Naive thymus-derived CD4-positive, alpha-beta T cell (primary cell): ENCODE measurements around the gene FAM149A. TPM values are rescaled to one million over a fixed set of nuclear protein-coding genes. Genes with fewer than 3 reads are reported as not detected.

Experiments
- ATAC-seq: fragments of 150-1000 bp; cut with Tn5 transposase; 2 replicates; pipeline ENCODE4 v1.10.0; 2021; ENCODE audit warnings: mild to moderate bottlenecking, moderate library complexity
- CTCF ChIA-PET: fragments of 350-600 bp; sonication (Branson Sonifier 250); formaldehyde crosslinking; loops from one replicate; lab custom pipeline; 2021; ENCODE audit warnings: antibody characterized with exemption; lab: Charles Lee
- POLR2A ChIA-PET: fragments of 350-600 bp; sonication (Branson Sonifier 250); formaldehyde crosslinking; loops from one replicate; lab custom pipeline; 2021; ENCODE audit warnings: antibody characterized with exemption, inconsistent platforms; lab: Charles Lee
- DNase-seq, 9 donors: peaks; one replicate each; pipeline versions ENCODE4 v3.0.0 to v3.0.0-alpha.2; 2020 to 2022; ENCODE audit warnings: mixed read lengths in 1 of 9
- H3K27ac ChIP-seq: one replicate; pipeline ENCODE4 v1.7.0; 2013; ENCODE audit warnings: mild to moderate bottlenecking, low read depth, low read length, moderate library complexity
- H3K27me3 ChIP-seq, 2 donors: one replicate each; pipeline ENCODE4 v1.7.0; 2013; ENCODE audit warnings: low read length in 2 of 2, mild to moderate bottlenecking in 2 of 2, moderate library complexity in 2 of 2; ENCODE audit not compliant: control insufficient read depth in 2 of 2, insufficient read depth in 2 of 2
- H3K36me3 ChIP-seq, 3 experiments: 1 replicate in 2 of 3; 2 replicates in 1 of 3; pipeline ENCODE4 v1.7.0; 2013; ENCODE audit warnings: low read length in 3 of 3, mild to moderate bottlenecking in 3 of 3, moderate library complexity in 1 of 3; ENCODE audit not compliant: insufficient read depth in 3 of 3, control insufficient read depth in 2 of 3
- H3K4me1 ChIP-seq, 2 donors: one replicate each; pipeline ENCODE4 v1.7.0; 2013; ENCODE audit warnings: low read length in 2 of 2, mild to moderate bottlenecking in 2 of 2, moderate library complexity in 1 of 2; ENCODE audit not compliant: control insufficient read depth in 2 of 2, insufficient read depth in 2 of 2
- H3K4me3 ChIP-seq: 2 replicates; pipeline ENCODE4 v1.7.0; 2013; ENCODE audit warnings: mild to moderate bottlenecking, low read length
- H3K9me3 ChIP-seq, 3 experiments: 1 replicate in 2 of 3; 2 replicates in 1 of 3; pipeline ENCODE4 v1.7.0; 2013; ENCODE audit warnings: low read length in 3 of 3; ENCODE audit not compliant: control insufficient read depth in 2 of 3
- H3K27ac Mint-ChIP-seq, 9 donors: one replicate each; pipeline ENCODE4 v1.8.0; 2020 to 2022; ENCODE audit warnings: mixed read lengths in 9 of 9, mild to moderate bottlenecking in 8 of 9, moderate library complexity in 5 of 9, inconsistent platforms in 2 of 9
- H3K27me3 Mint-ChIP-seq, 5 donors: one replicate each; pipeline ENCODE4 v1.8.0; 2021 to 2022; ENCODE audit warnings: mixed read lengths in 5 of 5, mild to moderate bottlenecking in 1 of 5
- H3K36me3 Mint-ChIP-seq, 5 donors: one replicate each; pipeline ENCODE4 v1.8.0; 2020 to 2022; ENCODE audit warnings: mixed read lengths in 5 of 5, mild to moderate bottlenecking in 3 of 5, inconsistent platforms in 1 of 5
- H3K4me1 Mint-ChIP-seq, 7 donors: one replicate each; pipeline ENCODE4 v1.8.0; 2020 to 2022; ENCODE audit warnings: mixed read lengths in 7 of 7, mild to moderate bottlenecking in 3 of 7, inconsistent platforms in 1 of 7
- H3K4me3 Mint-ChIP-seq, 10 donors: one replicate each; pipeline ENCODE4 v1.8.0; 2020 to 2022; ENCODE audit warnings: mild to moderate bottlenecking in 10 of 10, mixed read lengths in 10 of 10, moderate library complexity in 6 of 10, inconsistent platforms in 2 of 10
- H3K9me3 Mint-ChIP-seq, 11 donors: one replicate each; pipeline ENCODE4 v1.8.0; 2020 to 2022; ENCODE audit warnings: mixed read lengths in 11 of 11, mild to moderate bottlenecking in 4 of 11, inconsistent platforms in 1 of 11, moderate library complexity in 1 of 11
- intact Hi-C, 2 donors: fragments of 100-400 bp; cut with micrococcal nuclease; formaldehyde crosslinking; loops; one replicate each; pipeline ENCODE4 v1.15.1; 2023
- polyA plus RNA-seq, 2 donors: library from polyadenylated mRNA; unstranded; fragments of 300-500 nt; fragmentation: Illumina TruSeq; gene quantifications; one replicate each; pipeline ENCODE4 v1.2.3, GENCODE V29; 2021
- total RNA-seq, 6 experiments: library from RNA in 5 of 6; stranded (reverse) in 5 of 6; gene quantifications; 1 replicate in 5 of 6; 2 replicates in 1 of 6; pipeline ENCODE4 v1.2.3 and lab custom pipeline; 2021 to 2026

Gene FAM149A
- total and polyA plus RNA-seq, 7 experiments from 2014 or later: 0.44 to 2.0 (median 1.4) TPM; not detected in 2

DNA sequence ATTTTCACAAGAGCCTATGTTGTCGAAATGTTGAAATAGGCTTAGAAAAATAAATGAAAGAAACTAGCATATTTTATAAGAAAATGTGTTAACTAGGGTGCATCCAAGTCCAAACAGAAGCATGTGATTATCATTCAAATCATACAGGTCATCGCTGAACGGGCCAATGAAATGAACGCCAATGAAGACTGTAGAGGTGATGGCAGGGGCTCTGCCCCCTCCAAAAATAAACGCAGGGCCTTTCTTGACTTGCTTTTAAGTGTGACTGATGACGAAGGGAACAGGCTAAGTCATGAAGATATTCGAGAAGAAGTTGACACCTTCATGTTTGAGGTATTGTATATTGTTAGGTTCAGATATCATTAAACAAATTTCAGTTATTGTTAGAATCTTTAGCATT, 96.5 kb downstream of the FAM149A start:
- DNase-seq: no peak
- ChIA-PET POLR2A (interaction anchor here (6.8 kb wide), 1 partner anchor 9 kb away, joined by 189 read pairs; the partner anchor contains the start of gene CYP4V2), CTCF (interaction anchor here (1.1 to 1.9 kb wide), 3 partner anchors 9 to 55 kb away, joined by 3 to 11 read pairs (median 4); partner anchors contain the start of gene CYP4V2)
- Mint-ChIP-seq H3K4me3 (no peak overlapping the region), H3K9me3 (no peaks in the 10 kb centered on the region), H3K4me1 (peaks cover 9 to 49% (median 22%) of the 10 kb centered on the region in 7 donors), H3K27me3 (no peaks in the 10 kb centered on the region), H3K27ac (peak overlapping the region in 3 of 9 donors; percentile 23 to 81 (median 62)), H3K36me3 (peaks cover 6 to 18% (median 17%) of the 10 kb centered on the region in 5 donors)
- intact Hi-C loops: loop anchor here in 1 of 2 donors (1.0 to 5.0 kb wide), 4 partner anchors 51 to 1664 kb away; partner anchors contain the start of genes ANKRD37, LRP2BP and UFSP2
- H3K36me3 ChIP-seq: peaks cover 0 to 6% (median 0%) of the 10 kb centered on the region in 3 experiments
- no peak overlapping the region for H3K4me3 ChIP-seq
- H3K9me3 ChIP-seq: no peaks in the 10 kb centered on the region
- no peaks in the 10 kb centered on the region for H3K4me1 ChIP-seq
- no peak for ATAC-seq
- no peaks in the 10 kb centered on the region for H3K27me3 ChIP-seq
- no peak overlapping the region for H3K27ac ChIP-seq

DNA sequence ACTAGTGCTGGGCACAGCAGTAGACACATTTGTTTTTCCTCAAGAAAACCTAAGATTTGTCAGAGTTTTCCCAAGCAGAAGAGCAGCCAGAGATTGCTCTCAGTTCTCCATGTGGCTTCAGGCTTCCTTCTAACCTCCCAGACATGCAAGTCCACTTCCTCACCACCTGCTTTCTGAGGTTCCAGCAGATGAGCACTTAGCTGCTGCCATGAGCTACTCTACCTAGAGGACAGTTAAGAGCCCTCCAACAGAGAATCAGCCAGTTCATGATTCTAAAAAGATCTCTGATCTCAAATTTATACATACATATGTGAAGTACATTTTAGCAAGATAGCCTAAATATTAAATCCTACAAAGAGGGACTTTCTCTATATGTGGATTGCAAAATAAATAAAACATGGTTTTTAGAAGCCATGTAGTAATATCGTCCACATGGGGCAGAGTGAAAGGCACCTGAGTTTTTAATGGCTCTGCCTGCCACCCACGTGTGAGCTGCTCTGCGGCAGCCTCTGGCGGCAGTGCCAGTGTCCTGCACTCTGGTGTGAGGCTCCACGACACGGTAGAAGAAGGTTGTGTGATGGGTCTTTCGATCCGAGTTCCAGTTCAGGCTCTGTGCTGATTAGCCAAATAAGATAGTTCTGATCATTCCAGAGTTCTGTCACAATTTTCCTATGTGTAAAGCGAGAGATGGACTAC, 97.2 kb downstream of the FAM149A start:
- CTCF ChIA-PET: interaction anchor here (1.1 to 1.9 kb wide), 5 partner anchors 10 to 134 kb away, joined by 3 to 11 read pairs (median 4); partner anchors contain the start of gene CYP4V2
- H3K9me3 Mint-ChIP-seq: no peaks in the 10 kb centered on the region

DNA sequence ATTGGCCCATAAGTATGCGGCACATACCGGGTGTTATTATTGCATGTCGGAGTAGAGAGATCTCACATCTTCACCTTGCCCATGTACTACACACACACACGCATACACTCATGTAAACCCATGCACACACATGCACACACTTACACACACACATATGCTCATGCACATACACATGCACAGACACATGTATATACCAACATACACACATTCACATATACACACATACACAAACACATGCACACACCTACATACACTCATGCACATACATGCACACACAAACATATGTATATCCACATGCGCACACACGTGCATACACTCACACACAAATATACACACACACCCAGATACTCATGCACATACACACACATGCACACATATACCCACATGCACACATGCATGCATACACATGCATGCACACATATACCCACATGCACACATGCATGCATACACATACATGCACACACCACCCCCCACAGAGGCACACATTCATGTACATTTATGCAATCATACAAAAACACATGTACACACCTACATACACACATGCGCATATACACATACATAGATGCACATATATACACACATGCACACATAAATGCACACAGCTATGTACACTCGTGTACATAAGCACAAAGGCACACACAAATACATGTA, 98.1 kb downstream of the FAM149A start:
- peak overlapping the region in 5 of 9 donors; percentile 18 to 97 (median 87) for H3K27ac Mint-ChIP-seq
- ATAC-seq (no peak), DNase-seq (no peak)
- Histone ChIP-seq H3K4me1 (no peaks in the 10 kb centered on the region), H3K4me3 (no peak overlapping the region), H3K27ac (peak overlapping the region; percentile 48), H3K9me3 (no peaks in the 10 kb centered on the region), H3K36me3 (peaks cover 0 to 6% (median 0%) of the 10 kb centered on the region in 3 experiments), H3K27me3 (no peaks in the 10 kb centered on the region)
- peaks cover 0 to 12% (median 10%) of the 10 kb centered on the region in 5 donors for H3K36me3 Mint-ChIP-seq
- intact Hi-C loops: loop anchor here in 1 of 2 donors (1.0 to 5.0 kb wide), 4 partner anchors 134 to 1665 kb away; partner anchors contain the start of genes ANKRD37, LRP2BP and UFSP2
- no peaks in the 10 kb centered on the region for H3K27me3 Mint-ChIP-seq
- H3K4me1 Mint-ChIP-seq: peaks cover 6 to 43% (median 15%) of the 10 kb centered on the region in 7 donors
- ChIA-PET POLR2A (interaction anchor here (0.5 to 6.8 kb wide), 2 partner anchors 11 to 1629 kb away, joined by 5 to 189 read pairs; partner anchors contain the start of gene CYP4V2), CTCF (interaction anchor here (1.1 to 1.9 kb wide), 3 partner anchors 11 to 135 kb away, joined by 4 to 11 read pairs (median 8); partner anchors contain the start of gene CYP4V2)
- peaks cover 0 to under 1% (median 0%) of the 10 kb centered on the region in 11 donors for H3K9me3 Mint-ChIP-seq
- H3K4me3 Mint-ChIP-seq: peak overlapping the region in 4 of 10 donors; percentile 17 to 83 (median 25)

More for the DNA sequence above, 97.2 kb downstream of the FAM149A start:
- POLR2A ChIA-PET: interaction anchor here (6.8 kb wide), 1 partner anchor 10 kb away, joined by 189 read pairs; the partner anchor contains the start of gene CYP4V2
- Mint-ChIP-seq H3K4me3 (peak overlapping the region in 7 of 10 donors; percentile 0 to 55 (median 35)), H3K4me1 (peaks cover 8 to 51% (median 20%) of the 10 kb centered on the region in 7 donors), H3K36me3 (peaks cover 5 to 19% (median 17%) of the 10 kb centered on the region in 5 donors), H3K27ac (peak overlapping the region in 8 of 9 donors; percentile 14 to 97 (median 56)), H3K27me3 (no peaks in the 10 kb centered on the region)
- H3K4me1 ChIP-seq: no peaks in the 10 kb centered on the region
- H3K36me3 ChIP-seq: peaks cover 0 to 6% (median 0%) of the 10 kb centered on the region in 3 experiments
- no peaks in the 10 kb centered on the region for H3K27me3 ChIP-seq
- intact Hi-C loops: loop anchor here in 1 of 2 donors (1.0 to 5.0 kb wide), 5 partner anchors 51 to 1664 kb away; partner anchors contain the start of genes ANKRD37, LRP2BP and UFSP2
- no peak overlapping the region for H3K4me3 ChIP-seq
- peak; percentile 98 for ATAC-seq
- no peaks in the 10 kb centered on the region for H3K9me3 ChIP-seq
- DNase-seq: peak in 8 of 9 donors; percentile 12 to 70 (median 50)
- H3K27ac ChIP-seq: peak overlapping the region; percentile 48

GRCh38 chr4:186203406-186203805, 98.9 kb downstream of the FAM149A start:
- Mint-ChIP-seq H3K9me3 (peaks cover 0 to 2% (median 0%) of the 10 kb centered on the region in 11 donors), H3K27me3 (no peaks in the 10 kb centered on the region), H3K4me1 (peaks cover 3 to 43% (median 14%) of the 10 kb centered on the region in 7 donors), H3K36me3 (peaks cover 0 to 12% (median 8%) of the 10 kb centered on the region in 5 donors), H3K27ac (peak overlapping the region in 8 of 9 donors; percentile 1 to 97 (median 71)), H3K4me3 (peak overlapping the region in 6 of 10 donors; percentile 12 to 83 (median 80))
- Histone ChIP-seq H3K4me3 (no peak overlapping the region), H3K9me3 (no peaks in the 10 kb centered on the region), H3K4me1 (no peaks in the 10 kb centered on the region), H3K27ac (peak overlapping the region; percentile 73), H3K36me3 (peaks cover 0 to 5% (median 0%) of the 10 kb centered on the region in 3 experiments), H3K27me3 (no peaks in the 10 kb centered on the region)
- ATAC-seq: no peak
- peak in 2 of 9 donors; percentile 20 to 53 for DNase-seq
- ChIA-PET CTCF (interaction anchor here (0.6 to 1.9 kb wide), 6 partner anchors 9 to 1965 kb away, joined by 3 to 11 read pairs (median 4); partner anchors contain the start of gene CYP4V2), POLR2A (interaction anchor here (0.7 to 6.8 kb wide), 4 partner anchors 12 to 808 kb away, joined by 3 to 189 read pairs (median 8); partner anchors contain the start of genes CYP4V2 and TLR3)
- intact Hi-C loops: loop anchor here in 1 of 2 donors (5.0 kb wide), 3 partner anchors 776 to 1666 kb away; partner anchors contain the start of genes ANKRD37, LRP2BP and UFSP2

GRCh38 chr4:186204103-186204559, 99.6 kb downstream of the FAM149A start:
- Histone ChIP-seq H3K27me3 (no peaks in the 10 kb centered on the region), H3K27ac (peak overlapping the region; percentile 73), H3K9me3 (no peaks in the 10 kb centered on the region), H3K4me3 (peak overlapping the region; percentile 12), H3K4me1 (no peaks in the 10 kb centered on the region), H3K36me3 (peaks cover 0 to 8% (median 0%) of the 10 kb centered on the region in 3 experiments)
- ChIA-PET CTCF (interaction anchor here (0.6 to 1.9 kb wide), 5 partner anchors 13 to 1966 kb away, joined by 3 to 11 read pairs (median 5); partner anchors contain the start of gene CYP4V2), POLR2A (interaction anchor here (0.6 to 6.8 kb wide), 6 partner anchors 12 to 1783 kb away, joined by 3 to 189 read pairs (median 4); partner anchors contain the start of genes CYP4V2 and TLR3)
- H3K27me3 Mint-ChIP-seq: no peaks in the 10 kb centered on the region
- peak overlapping the region in 8 of 9 donors; percentile 1 to 97 (median 82) for H3K27ac Mint-ChIP-seq
- intact Hi-C loops: loop anchor here in 1 of 2 donors (1.0 to 5.0 kb wide), 5 partner anchors 13 to 1667 kb away; partner anchors contain the start of genes ANKRD37, CYP4V2, LRP2BP and UFSP2
- ATAC-seq: no peak
- H3K9me3 Mint-ChIP-seq: peaks cover 0 to 8% (median 3%) of the 10 kb centered on the region in 11 donors
- H3K4me1 Mint-ChIP-seq: peaks cover 3 to 43% (median 14%) of the 10 kb centered on the region in 7 donors
- peak in 7 of 9 donors; percentile 26 to 90 (median 68) for DNase-seq
- H3K4me3 Mint-ChIP-seq: peak overlapping the region in 9 of 10 donors; percentile 16 to 83 (median 76)
- peaks cover 6 to 18% (median 14%) of the 10 kb centered on the region in 5 donors for H3K36me3 Mint-ChIP-seq
